Vagina (tissue), 2 donors: ENCODE data around the gene TRIM69.

Experiments used
- POLR2A ChIP-seq, 2 donors: fragments of 450-650 bp; IDR thresholded peaks; one replicate each; pipeline ENCODE4 v1.6.1; 2017; ENCODE audit warnings: antibody characterized with exemption in 2 of 2, mild to moderate bottlenecking in 2 of 2, moderate library complexity in 2 of 2
- POLR2AphosphoS5 ChIP-seq, 2 donors: sonication (generic); formaldehyde crosslinking; IDR thresholded peaks; one replicate each; pipeline ENCODE4 v1.9.0; 2017; ENCODE audit warnings: antibody characterized with exemption in 2 of 2, mild to moderate bottlenecking in 2 of 2, low read depth in 1 of 2; ENCODE audit not compliant: insufficient read depth in 1 of 2

DNA sequence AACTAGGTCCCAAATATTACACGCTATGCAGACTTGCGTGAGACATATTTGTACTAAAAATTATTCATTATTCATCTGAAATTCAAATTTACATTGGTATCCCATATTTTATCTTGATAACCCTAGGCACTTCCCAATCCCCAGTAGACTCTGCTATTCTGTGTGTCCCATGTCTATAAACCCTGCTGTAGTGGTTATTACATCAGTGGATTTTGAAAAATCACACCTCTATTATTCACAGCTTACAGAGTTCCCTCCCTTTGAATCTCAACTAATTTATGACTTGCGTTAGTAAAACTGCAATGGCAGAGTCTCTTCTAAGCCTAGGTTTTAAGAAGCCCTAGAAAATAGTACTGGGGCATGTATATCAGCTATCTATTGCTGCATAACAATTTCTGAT, 54.3 kb downstream of the TRIM69 start:
- TF ChIP-seq POLR2A (IDR thresholded peaks at IDR 0.05) (no peak), POLR2AphosphoS5 (IDR thresholded peaks at IDR 0.05; ENCODE audit: insufficient read depth in 1 of 2, low read depth in 1 of 2) (no peak)
